HG03558 (cell line): Measurements from ENCODE around the gene CAPN2.
"Not testable (repeated sequence)": the region's sequence is repeated elsewhere in the genome, so short reads cannot be mapped to it uniquely, and the experiment has no call there.

ENCODE experiments used
- ATAC-seq: cut with Tn5 transposase; IDR thresholded peaks from one replicate; pipeline ENCODE4 v1.9.1; 2021; ENCODE audit warnings: moderate number of reproducible peaks; ENCODE audit not compliant: unreplicated experiment; ENCODE audit errors: extremely low read depth

CAPN2 gene

GRCh38 chr1:223776826-223777454, 64.6 kb downstream of the CAPN2 start:
- no peak for ATAC-seq

- ATAC-seq: no peak
Observed at GRCh38 chr1:223780318-223780717, 68.0 kb downstream of the CAPN2 start.

GRCh38 chr1:223780949-223781348, 68.6 kb downstream of the CAPN2 start:
- ATAC-seq: no peak

- no peak for ATAC-seq
Observed at GRCh38 chr1:223783676-223784075, 71.3 kb downstream of the CAPN2 start.

GRCh38 chr1:223784541-223784940, 72.2 kb downstream of the CAPN2 start:
- ATAC-seq: no peak

GRCh38 chr1:223785808-223786207, 73.5 kb downstream of the CAPN2 start:
- ATAC-seq: no peak

- no peak for ATAC-seq
Observed at GRCh38 chr1:223788746-223789415, 76.5 kb downstream of the CAPN2 start.

GRCh38 chr1:223792046-223792445, 79.7 kb downstream of the CAPN2 start:
- no peak for ATAC-seq

GRCh38 chr1:223793716-223794115, 81.4 kb downstream of the CAPN2 start:
- ATAC-seq: no peak

- no peak for ATAC-seq
Observed at GRCh38 chr1:223794136-223794880, 82.0 kb downstream of the CAPN2 start.

- no peak for ATAC-seq
Observed at GRCh38 chr1:223796210-223796609, 83.9 kb downstream of the CAPN2 start.

- ATAC-seq: no peak
Observed at GRCh38 chr1:223802032-223802431, 89.7 kb downstream of the CAPN2 start.

- ATAC-seq: no peak
Observed at GRCh38 chr1:223802602-223803001, 90.3 kb downstream of the CAPN2 start.

GRCh38 chr1:223803211-223803610, 90.9 kb downstream of the CAPN2 start:
- ATAC-seq: no peak

- ATAC-seq: not testable (repeated sequence)
Observed at GRCh38 chr1:223809905-223810304, 97.6 kb downstream of the CAPN2 start.

GRCh38 chr1:223810586-223810985, 98.2 kb downstream of the CAPN2 start:
- ATAC-seq: no peak

GRCh38 chr1:223811634-223812101, 99.3 kb downstream of the CAPN2 start:
- ATAC-seq: no peak

- no peak for ATAC-seq
Observed at GRCh38 chr1:223813645-223814044, 101.3 kb downstream of the CAPN2 start.

- ATAC-seq: no peak
Observed at GRCh38 chr1:223815020-223815853, 102.9 kb downstream of the CAPN2 start.

GRCh38 chr1:223815865-223816264, 103.5 kb downstream of the CAPN2 start:
- ATAC-seq: no peak
